NCI-H1417 (cell line): ENCODE results near the gene CDCA3.
A peak's percentile ranks its signal among the peaks of the same experiment; 100 is the strongest.

Source experiments
- DNase-seq, 3 experiments: peaks; one replicate each; lab custom pipeline; 2025; lab: John Stamatoyannopoulos, UW

Gene CDCA3

GRCh38 chr12:6832125-6832524 is 19.0 kb downstream of the CDCA3 start:
- no peak for DNase-seq

GRCh38 chr12:6831450-6831995 is 19.6 kb downstream of the CDCA3 start:
- no peak for DNase-seq

GRCh38 chr12:6830999-6831398 is 20.1 kb downstream of the CDCA3 start:
- no peak for DNase-seq

GRCh38 chr12:6830286-6830890 is 20.7 kb downstream of the CDCA3 start:
- DNase-seq, result no peak

GRCh38 chr12:6829536-6830220 is 21.4 kb downstream of the CDCA3 start:
- peak in 1 of 3 experiments; percentile 70 for DNase-seq

- peak; percentile 25 to 77 (median 70) for DNase-seq
These were observed 22.1 kb downstream of the CDCA3 start for GRCh38 chr12:6828781-6829535.

- peak; percentile 9 to 87 (median 79) for DNase-seq
These were observed 22.9 kb downstream of the CDCA3 start, which contains the start of gene P3H3 for GRCh38 chr12:6827982-6828780. P3H3 (plus strand) TSS chr12:6828407; CDS start chr12:6828441, 34 bp downstream.

GRCh38 chr12:6827437-6827911 is 23.6 kb downstream of the CDCA3 start:
- peak; percentile 87 to 95 (median 89) for DNase-seq

- no peak for DNase-seq
These were observed 24.2 kb downstream of the CDCA3 start for GRCh38 chr12:6826734-6827436.

GRCh38 chr12:6826125-6826733 is 24.9 kb downstream of the CDCA3 start:
- no peak for DNase-seq

- DNase-seq, result peak; percentile 56 to 84 (median 68)
These were observed 25.5 kb downstream of the CDCA3 start for GRCh38 chr12:6825398-6826124.

GRCh38 chr12:6824901-6825381 is 26.1 kb downstream of the CDCA3 start:
- no peak for DNase-seq

- no peak for DNase-seq
These were observed 26.9 kb downstream of the CDCA3 start for GRCh38 chr12:6824085-6824775.

- DNase-seq, result no peak
These were observed 27.7 kb downstream of the CDCA3 start for GRCh38 chr12:6823182-6824084.

GRCh38 chr12:6822426-6823135 is 28.5 kb downstream of the CDCA3 start:
- no peak for DNase-seq

GRCh38 chr12:6821591-6822425 is 29.3 kb downstream of the CDCA3 start, which contains the start of gene GPR162:
GPR162 (plus strand) TSS chr12:6821821; CDS start chr12:6823899, 2,078 bp downstream.
- peak; percentile 60 to 91 (median 87) for DNase-seq
